ENCODE measurements around the gene GPC3.

GPC3 gene

DNA sequence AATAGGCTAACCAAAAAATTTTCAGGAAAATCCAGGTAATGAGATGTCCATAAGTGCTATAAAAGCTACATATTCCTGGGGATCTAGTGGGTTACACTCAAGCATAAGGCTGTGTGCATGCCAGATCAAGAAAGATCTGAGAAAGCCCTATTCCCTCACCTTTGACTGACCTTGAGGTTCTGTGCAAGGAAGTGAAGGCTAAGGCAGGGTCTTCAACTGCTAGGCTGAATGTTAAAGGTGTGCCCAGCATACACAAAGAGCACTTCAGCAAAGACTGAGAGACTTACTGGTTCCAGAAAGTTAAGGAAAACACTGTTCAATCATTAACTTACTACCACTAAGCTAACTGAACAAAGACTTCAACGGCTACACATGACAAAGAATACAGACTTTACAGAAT, 269.7 kb downstream of the GPC3 start:
- DNase-seq (ENCODE audit: low read depth): no peak
- H3K4me3 ChIP-seq (ENCODE audit: low read length): no peak overlapping the region
- TF ChIP-seq CTCF (conservative IDR thresholded peaks at IDR 0.05; ENCODE audit: low read length): no peak

DNA sequence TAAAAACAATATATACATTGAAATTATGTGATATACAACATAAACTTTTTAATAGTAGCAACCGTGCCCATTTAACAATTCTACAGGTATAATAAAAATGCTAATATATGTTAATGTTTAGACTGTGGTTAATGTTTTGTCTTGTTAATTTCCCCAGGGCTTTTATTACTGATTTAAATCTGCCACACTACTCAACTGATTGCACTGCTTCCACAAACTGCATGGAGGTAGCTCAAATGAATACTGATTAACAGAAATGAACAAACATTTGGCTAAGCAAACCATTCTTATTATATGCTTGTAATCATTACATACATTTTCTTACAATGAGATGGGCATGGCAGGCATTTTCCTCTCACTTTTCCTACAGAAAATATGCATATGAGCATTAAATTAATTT, 275.9 kb downstream of the GPC3 start:
- no peak for DNase-seq (ENCODE audit: low read depth)
- no peak for TF ChIP-seq CTCF (conservative IDR thresholded peaks at IDR 0.05; ENCODE audit: low read length)
- no peak overlapping the region for H3K4me3 ChIP-seq (ENCODE audit: low read length)

DNA sequence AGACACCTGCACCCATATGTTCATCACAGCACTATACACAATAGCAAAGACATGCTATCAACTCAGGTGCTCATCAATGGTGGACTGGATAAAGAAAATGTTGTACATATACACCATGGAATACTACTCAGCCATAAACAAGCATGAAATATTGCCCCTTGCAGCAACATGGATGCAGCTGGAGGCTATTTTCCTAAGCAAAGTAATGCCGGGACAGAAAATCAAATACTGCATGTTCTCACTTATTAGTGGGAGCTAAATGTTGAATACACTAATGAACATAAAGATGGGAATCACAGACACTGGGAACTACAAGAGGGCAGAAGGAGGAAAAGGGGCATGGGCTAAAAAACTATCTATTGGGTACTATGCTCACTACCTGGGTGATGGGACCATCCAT, 278.5 kb downstream of the GPC3 start:
- no peak overlapping the region for H3K4me3 ChIP-seq (ENCODE audit: low read length)
- TF ChIP-seq CTCF (conservative IDR thresholded peaks at IDR 0.05; ENCODE audit: low read length): no peak
- DNase-seq (ENCODE audit: low read depth): no peak

- no peak for DNase-seq (ENCODE audit: low read depth)
- no peak overlapping the region for H3K4me3 ChIP-seq (ENCODE audit: low read length)
- TF ChIP-seq CTCF (conservative IDR thresholded peaks at IDR 0.05; ENCODE audit: low read length): no peak
Measured at GRCh38 chrX:133702230-133702629, 283.2 kb downstream of the GPC3 start.

- no peak overlapping the region for H3K4me3 ChIP-seq (ENCODE audit: low read length)
- no peak for DNase-seq (ENCODE audit: low read depth)
- TF ChIP-seq CTCF (conservative IDR thresholded peaks at IDR 0.05; ENCODE audit: low read length): no peak
Measured at GRCh38 chrX:133699023-133699728, 286.2 kb downstream of the GPC3 start.

GRCh38 chrX:133698298-133698697, 287.1 kb downstream of the GPC3 start:
- DNase-seq (ENCODE audit: low read depth): peak; percentile 3
- H3K4me3 ChIP-seq (ENCODE audit: low read length): no peak overlapping the region

More at GRCh38 chrX:133698298-133698697, 287.1 kb downstream of the GPC3 start:
- TF ChIP-seq CTCF (conservative IDR thresholded peaks at IDR 0.05; ENCODE audit: low read length): no peak
